T-cell (primary cell): ENCODE measurements around the gene PRKN. TPM values are rescaled to one million over a fixed set of nuclear protein-coding genes. Genes with fewer than 3 reads are reported as not detected.

Source experiments
- ATAC-seq, 4 experiments: fragments of 200-7000 bp in 3 of 4; fragments of 150-1000 bp in 1 of 4; cut with Tn5 transposase; replicated peaks in 1 of 4; 1 replicate in 3 of 4; 2 replicates in 1 of 4; pipeline ENCODE4 v1.10.0; 2021; ENCODE audit warnings: moderate library complexity in 3 of 4, mild to moderate bottlenecking in 2 of 4, moderate number of reproducible peaks in 1 of 4
- CTCF ChIA-PET, 2 donors: fragments of 300-600 bp; sonication (Branson Sonifier 250); formaldehyde crosslinking; loops; one replicate each; lab custom pipeline; 2022; ENCODE audit warnings: antibody characterized with exemption in 2 of 2; lab: Charles Lee
- POLR2A ChIA-PET, 2 donors: fragments of 300-600 bp; sonication (Branson Sonifier 250); formaldehyde crosslinking; loops; one replicate each; lab custom pipeline; 2022; ENCODE audit warnings: antibody characterized with exemption in 2 of 2; lab: Charles Lee
- DNase-seq, 35 experiments: peaks; one replicate each; pipeline versions ENCODE4 v3.0.0 to v3.0.0-alpha.2; 2013 to 2023
- H3K27ac ChIP-seq: one replicate; pipeline ENCODE4 v1.5.1; 2013; ENCODE audit warnings: low read length
- H3K27me3 ChIP-seq, 2 experiments: replicated peaks in 1 of 2; 1 replicate in 1 of 2; 2 replicates in 1 of 2; pipeline versions ENCODE4 v1.6.1 to v1.7.0; 2013; ENCODE audit warnings: low read length in 1 of 2, mixed read lengths in 1 of 2; ENCODE audit not compliant: control insufficient read depth in 2 of 2, insufficient read depth in 2 of 2; ENCODE audit errors: extremely low read depth in 1 of 2
- H3K36me3 ChIP-seq, 2 donors: 1 replicate in 1 of 2; 2 replicates in 1 of 2; pipeline versions ENCODE4 v1.6.1 to v1.7.0; 2013; ENCODE audit warnings: low read length in 1 of 2; ENCODE audit not compliant: control insufficient read depth in 2 of 2, insufficient read depth in 1 of 2; ENCODE audit errors: extremely low read depth in 1 of 2
- H3K4me1 ChIP-seq, 2 experiments: 1 replicate in 1 of 2; 2 replicates in 1 of 2; pipeline versions ENCODE4 v1.6.1 to v1.7.0; 2013; ENCODE audit warnings: low read length in 2 of 2, mixed read lengths in 1 of 2; ENCODE audit not compliant: insufficient read depth in 2 of 2, control insufficient read depth in 1 of 2; ENCODE audit errors: extremely low read depth in 1 of 2
- H3K4me3 ChIP-seq, 2 donors: 1 replicate in 1 of 2; 2 replicates in 1 of 2; pipeline versions ENCODE4 v1.5.1 to v1.7.0; 2013; ENCODE audit warnings: mild to moderate bottlenecking in 2 of 2, low read length in 1 of 2, moderate library complexity in 1 of 2; ENCODE audit not compliant: control insufficient read depth in 1 of 2; ENCODE audit errors: extremely low read depth in 1 of 2
- H3K9me3 ChIP-seq: 2 replicates; pipeline ENCODE4 v1.7.0; 2013
- H3K27ac Mint-ChIP-seq, 2 donors: one replicate each; pipeline ENCODE4 v1.8.0; 2020 to 2021; ENCODE audit warnings: mild to moderate bottlenecking in 2 of 2, mixed read lengths in 2 of 2
- H3K27me3 Mint-ChIP-seq, 2 donors: one replicate each; pipeline ENCODE4 v1.8.0; 2021 to 2022; ENCODE audit warnings: mixed read lengths in 2 of 2
- H3K36me3 Mint-ChIP-seq: one replicate; pipeline ENCODE4 v1.8.0; 2021; ENCODE audit warnings: mixed read lengths
- H3K4me1 Mint-ChIP-seq, 3 donors: one replicate each; pipeline ENCODE4 v1.8.0; 2020 to 2022; ENCODE audit warnings: mixed read lengths in 3 of 3, mild to moderate bottlenecking in 1 of 3
- H3K4me3 Mint-ChIP-seq, 3 donors: one replicate each; pipeline ENCODE4 v1.8.0; 2020 to 2022; ENCODE audit warnings: mild to moderate bottlenecking in 3 of 3, mixed read lengths in 3 of 3, moderate library complexity in 3 of 3
- H3K9me3 Mint-ChIP-seq, 3 donors: one replicate each; pipeline ENCODE4 v1.8.0; 2020 to 2022; ENCODE audit warnings: mixed read lengths in 3 of 3
- WGBS: methylation state at CpG from one replicate; pipeline ENCODE4 v1.1.5; 2013; ENCODE audit warnings: missing lambda C conversion rate; ENCODE audit not compliant: insufficient coverage; 5-methylcytosine and 5-hydroxymethylcytosine counted together
- total RNA-seq, 35 experiments: library from RNA in 6 of 35; stranded (reverse) in 6 of 35; fragments of 120-200 nt in 1 of 35; gene quantifications; one replicate each; pipeline versions ENCODE4 v1.2.1 to v1.2.4 and lab custom pipeline; 2013 to 2026

The PRKN gene
- total RNA-seq, 5 donors from 2014 or later (not counting 1 experiment from before 2014, with no cell fraction given), result 3.4 to 7.7 (median 6.1) TPM

DNA sequence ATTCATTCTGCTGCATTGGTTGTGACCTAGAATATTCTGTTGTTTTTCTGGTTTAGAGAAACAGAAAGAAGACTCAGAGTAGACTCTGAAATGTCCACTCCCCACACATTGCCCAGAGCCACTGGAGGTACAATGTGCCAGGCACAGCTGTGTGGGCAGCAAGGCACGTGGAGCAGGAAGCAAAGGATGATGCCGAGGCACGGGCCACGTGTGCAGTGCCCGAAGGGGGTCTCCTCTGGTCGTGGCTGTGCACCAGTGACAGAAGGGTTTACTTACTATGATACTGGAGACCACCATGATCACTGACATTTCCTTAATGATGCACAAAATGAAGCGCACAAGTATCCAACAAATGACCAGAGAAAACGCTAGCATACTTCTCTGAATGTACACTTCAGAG, 488.9 kb downstream of the PRKN start:
- no peak overlapping the region for H3K4me3 ChIP-seq
- ATAC-seq (no peak), DNase-seq (no peak)
- no peaks in the 10 kb centered on the region for H3K4me1 ChIP-seq
- H3K36me3 Mint-ChIP-seq, result no peaks in the 10 kb centered on the region
- no peaks in the 10 kb centered on the region for H3K27me3 Mint-ChIP-seq
- H3K9me3 ChIP-seq, result no peaks in the 10 kb centered on the region
- no peaks in the 10 kb centered on the region for H3K36me3 ChIP-seq
- no peaks in the 10 kb centered on the region for H3K27me3 ChIP-seq
- no peak overlapping the region for H3K27ac Mint-ChIP-seq
- no peaks in the 10 kb centered on the region for H3K4me1 Mint-ChIP-seq
- H3K9me3 Mint-ChIP-seq, result no peaks in the 10 kb centered on the region
- no peak overlapping the region for H3K27ac ChIP-seq
- no peak overlapping the region for H3K4me3 Mint-ChIP-seq
- WGBS, result 80% methylated on average over 2 of the region's 8 CpGs
- ChIA-PET POLR2A (interaction anchor here in 1 of 2 donors (0.5 kb wide), 1 partner anchor 577 kb away, joined by 3 read pairs; no protein-coding TSS in a partner anchor), CTCF (no interaction called here)

DNA sequence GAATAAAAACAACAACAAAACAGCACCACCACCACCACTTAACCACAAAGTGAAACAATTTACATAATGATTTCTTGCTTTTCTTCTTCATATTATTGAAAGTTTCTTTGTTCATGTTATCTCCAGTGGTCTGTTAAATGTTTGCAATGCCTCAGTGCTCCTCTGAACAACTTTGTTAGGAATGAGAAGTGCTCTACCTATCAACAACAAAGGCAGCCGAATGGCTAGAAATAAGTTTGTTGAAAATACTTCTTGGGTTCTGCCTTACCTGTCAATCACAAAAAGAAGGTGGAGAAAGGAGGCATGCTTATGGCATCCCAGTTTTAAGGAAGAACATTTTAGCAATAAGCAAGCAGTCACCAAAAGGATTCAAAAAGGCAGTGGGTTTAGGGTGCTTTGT, 490.2 kb downstream of the PRKN start:
- H3K4me3 ChIP-seq, result no peak overlapping the region
- no peaks in the 10 kb centered on the region for H3K36me3 ChIP-seq
- no peak overlapping the region for H3K27ac Mint-ChIP-seq
- H3K27ac ChIP-seq, result no peak overlapping the region
- ATAC-seq, result no peak
- WGBS, result no CpG with 5 or more reads among the region's 1 CpG
- no peaks in the 10 kb centered on the region for H3K9me3 ChIP-seq
- H3K9me3 Mint-ChIP-seq, result no peaks in the 10 kb centered on the region
- ChIA-PET POLR2A (no interaction called here), CTCF (no interaction called here)
- no peak overlapping the region for H3K4me3 Mint-ChIP-seq
- H3K27me3 Mint-ChIP-seq, result no peaks in the 10 kb centered on the region
- no peaks in the 10 kb centered on the region for H3K4me1 ChIP-seq
- H3K36me3 Mint-ChIP-seq, result no peaks in the 10 kb centered on the region
- H3K4me1 Mint-ChIP-seq, result no peaks in the 10 kb centered on the region
- no peaks in the 10 kb centered on the region for H3K27me3 ChIP-seq
- no peak for DNase-seq

DNA sequence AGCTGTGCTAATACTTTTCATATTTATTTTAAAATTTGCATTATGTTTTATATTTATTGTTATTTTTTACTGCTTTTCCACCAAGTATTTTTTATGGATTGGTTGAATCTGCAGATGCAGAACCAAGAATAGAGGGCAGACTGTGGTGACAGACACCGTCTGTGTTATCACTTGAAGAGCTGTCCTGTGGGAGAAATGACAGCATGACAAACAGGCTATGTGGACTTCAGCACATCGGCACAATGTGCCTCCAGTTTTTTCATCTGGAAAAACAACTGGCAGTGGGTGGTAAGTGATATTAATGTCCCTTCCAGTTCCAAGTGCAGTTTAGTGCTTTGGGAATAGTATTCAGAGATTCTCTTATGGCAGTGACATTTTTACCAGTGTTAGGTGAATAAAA, 492.9 kb downstream of the PRKN start:
- Mint-ChIP-seq H3K4me1 (no peaks in the 10 kb centered on the region), H3K9me3 (peaks cover 0 to 1% (median 0%) of the 10 kb centered on the region in 3 donors), H3K36me3 (no peaks in the 10 kb centered on the region), H3K27me3 (no peaks in the 10 kb centered on the region), H3K27ac (no peak overlapping the region), H3K4me3 (no peak overlapping the region)
- WGBS, result 82% methylated on average over 1 of the region's 2 CpGs
- H3K27ac ChIP-seq, result no peak overlapping the region
- no peak overlapping the region for H3K4me3 ChIP-seq
- POLR2A ChIA-PET, result no interaction called here
- DNase-seq, result no peak
- no peaks in the 10 kb centered on the region for H3K4me1 ChIP-seq
- no peak for ATAC-seq
- H3K36me3 ChIP-seq, result no peaks in the 10 kb centered on the region
- no peaks in the 10 kb centered on the region for H3K27me3 ChIP-seq
- no peaks in the 10 kb centered on the region for H3K9me3 ChIP-seq
- CTCF ChIA-PET, result no interaction called here

DNA sequence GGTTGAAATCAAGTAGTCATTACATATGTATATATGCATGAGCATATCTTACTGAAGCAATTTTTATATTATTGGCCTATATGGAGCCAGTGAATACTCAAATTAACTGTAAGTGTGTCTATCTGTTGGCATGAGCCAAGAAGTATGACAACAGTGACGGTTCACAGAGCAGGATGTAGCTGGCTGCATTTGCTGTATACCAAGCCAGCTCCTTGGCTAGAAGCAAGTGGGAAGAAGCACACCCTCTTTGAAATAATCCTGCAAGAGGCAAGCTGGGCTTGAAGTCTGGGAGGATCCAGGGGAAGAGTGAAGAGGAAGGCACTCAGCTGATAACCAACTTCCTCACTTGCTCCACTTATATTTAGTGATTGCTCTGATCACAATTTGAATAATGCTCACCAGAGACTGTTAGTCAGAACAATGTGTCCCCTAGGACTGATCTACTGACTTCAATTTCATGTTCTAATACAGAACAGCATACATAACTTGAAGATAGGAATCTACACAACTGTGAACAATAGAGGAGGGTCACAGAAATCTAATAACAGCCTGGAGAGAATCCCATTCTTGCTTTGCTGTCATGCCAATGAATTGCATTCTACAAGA, 497.3 kb downstream of the PRKN start:
- DNase-seq, result no peak
- Mint-ChIP-seq H3K27ac (no peak overlapping the region), H3K4me1 (no peaks in the 10 kb centered on the region), H3K27me3 (no peaks in the 10 kb centered on the region), H3K9me3 (peaks cover 1 to 9% (median 4%) of the 10 kb centered on the region in 3 donors), H3K4me3 (no peak overlapping the region), H3K36me3 (peaks cover 2% of the 10 kb centered on the region)
- CTCF ChIA-PET, result no interaction called here
- POLR2A ChIA-PET, result no interaction called here
- no peaks in the 10 kb centered on the region for H3K4me1 ChIP-seq
- no peak overlapping the region for H3K27ac ChIP-seq
- H3K27me3 ChIP-seq, result no peaks in the 10 kb centered on the region
- H3K36me3 ChIP-seq, result no peaks in the 10 kb centered on the region
- WGBS, result 100% methylated on average over 1 of the region's 1 CpG
- H3K9me3 ChIP-seq, result no peaks in the 10 kb centered on the region
- no peak overlapping the region for H3K4me3 ChIP-seq
- ATAC-seq, result no peak

DNA sequence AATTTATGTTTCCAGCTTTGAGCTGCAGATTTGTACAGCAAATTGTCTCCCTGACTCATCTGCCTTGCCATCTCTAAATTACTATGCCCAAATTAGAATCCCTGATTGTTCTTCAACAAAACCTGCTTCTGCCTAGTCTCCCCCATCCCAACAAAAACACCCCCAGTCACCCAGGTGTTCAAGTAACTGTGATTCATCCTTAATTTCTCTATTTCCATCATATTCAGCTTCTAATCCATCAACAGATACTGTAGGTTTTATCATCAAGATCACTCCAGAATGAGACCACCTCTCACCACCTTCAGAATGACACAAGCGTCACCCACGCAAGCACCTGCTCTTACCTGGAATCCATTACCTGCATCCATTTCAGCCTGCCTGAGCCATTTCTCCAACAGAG, 498.5 kb downstream of the PRKN start:
- Mint-ChIP-seq H3K9me3 (peaks cover 1 to 9% (median 6%) of the 10 kb centered on the region in 3 donors), H3K27ac (no peak overlapping the region), H3K4me3 (no peak overlapping the region), H3K27me3 (no peaks in the 10 kb centered on the region), H3K36me3 (peaks cover 2% of the 10 kb centered on the region), H3K4me1 (no peaks in the 10 kb centered on the region)
- H3K9me3 ChIP-seq, result no peaks in the 10 kb centered on the region
- H3K4me3 ChIP-seq, result no peak overlapping the region
- H3K27ac ChIP-seq, result no peak overlapping the region
- no peaks in the 10 kb centered on the region for H3K4me1 ChIP-seq
- WGBS, result 93% methylated on average over 2 of the region's 2 CpGs
- DNase-seq, result no peak
- ChIA-PET CTCF (no interaction called here), POLR2A (interaction anchor here in 1 of 2 donors (0.6 kb wide), 1 partner anchor 297 kb away, joined by 4 read pairs; no protein-coding TSS in a partner anchor)
- H3K36me3 ChIP-seq, result no peaks in the 10 kb centered on the region
- H3K27me3 ChIP-seq, result no peaks in the 10 kb centered on the region
- no peak for ATAC-seq

DNA sequence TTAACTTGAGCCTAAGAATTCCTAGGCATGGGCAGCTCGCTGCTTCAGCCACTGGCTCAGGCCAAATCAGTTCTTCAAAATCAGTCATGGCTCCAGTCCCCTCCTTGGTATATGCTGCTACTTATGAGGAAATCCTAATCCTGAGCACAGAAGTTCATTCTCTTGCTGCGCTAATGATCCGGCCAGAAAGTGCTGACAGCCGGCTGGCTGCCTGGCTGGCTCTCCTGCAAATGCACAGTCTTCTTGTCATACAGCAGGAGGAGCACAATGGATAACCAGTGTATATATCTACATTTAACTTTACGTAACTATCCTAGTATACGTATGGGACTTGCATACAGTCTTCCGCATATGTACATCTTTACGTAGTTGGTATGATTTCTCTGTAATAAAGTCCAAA, 500.8 kb downstream of the PRKN start:
- Mint-ChIP-seq H3K4me3 (no peak overlapping the region), H3K4me1 (no peaks in the 10 kb centered on the region), H3K27ac (no peak overlapping the region), H3K36me3 (peaks cover 2% of the 10 kb centered on the region), H3K27me3 (no peaks in the 10 kb centered on the region), H3K9me3 (peaks cover 1 to 9% (median 6%) of the 10 kb centered on the region in 3 donors)
- no peaks in the 10 kb centered on the region for H3K4me1 ChIP-seq
- H3K27ac ChIP-seq, result no peak overlapping the region
- DNase-seq (no peak), ATAC-seq (no peak)
- H3K9me3 ChIP-seq, result no peaks in the 10 kb centered on the region
- H3K4me3 ChIP-seq, result no peak overlapping the region
- no peaks in the 10 kb centered on the region for H3K36me3 ChIP-seq
- H3K27me3 ChIP-seq, result no peaks in the 10 kb centered on the region
- ChIA-PET POLR2A (no interaction called here), CTCF (no interaction called here)
- WGBS, result 97% methylated on average over 4 of the region's 8 CpGs
